H1 (cell line): ENCODE data around the gene GFM1. TPM values are rescaled to one million over a fixed set of nuclear protein-coding genes. Genes with fewer than 3 reads are reported as not detected.
A peak's percentile ranks its signal among the peaks of the same experiment; 100 is the strongest.

Experiments
- CTCF ChIA-PET: fragments of 300-600 bp; sonication (Branson Sonifier 250); formaldehyde crosslinking; loops from one replicate; lab custom pipeline; 2021; ENCODE audit not compliant: partially characterized antibody; lab: Charles Lee
- POLR2A ChIA-PET: fragments of 300-600 bp; sonication (Branson Sonifier 250); formaldehyde crosslinking; loops from one replicate; lab custom pipeline; 2021; ENCODE audit warnings: inconsistent platforms; ENCODE audit not compliant: partially characterized antibody; lab: Charles Lee
- DNase-seq, 2 experiments: peaks; one replicate each; pipeline versions ENCODE4 v3.0.0 to v3.0.0-alpha.2; 2010 to 2022; ENCODE audit warnings: low spot score in 2 of 2, low read depth in 1 of 2, mixed read lengths in 1 of 2
- FAIRE-seq: peaks from 2 replicates; lab custom pipeline; 2011; peaks lifted over from hg19 to GRCh38; lab: Jason Lieb, UNC
- H2AFZ ChIP-seq: 2 replicates; pipeline ENCODE4 v1.8.1; 2012; ENCODE audit warnings: low read length, inconsistent platforms
- H2AK5ac ChIP-seq: 2 replicates; pipeline ENCODE4 v1.6.1; 2013; ENCODE audit warnings: low read depth, low read length
- H2BK120ac ChIP-seq: replicated peaks from 2 replicates; pipeline ENCODE3; 2013; ENCODE audit warnings: low read depth, low read length, inconsistent platforms
- H2BK12ac ChIP-seq: 2 replicates; pipeline ENCODE4 v1.6.1; 2013; ENCODE audit warnings: low read depth, low read length
- H2BK15ac ChIP-seq: 2 replicates; pipeline ENCODE4 v1.6.1; 2013; ENCODE audit warnings: low read length
- H2BK20ac ChIP-seq: 2 replicates; pipeline ENCODE4 v1.6.1; 2013; ENCODE audit warnings: low read length
- H2BK5ac ChIP-seq: 2 replicates; pipeline ENCODE4 v1.6.1; 2013; ENCODE audit warnings: low read depth, low read length
- H3K14ac ChIP-seq: 2 replicates; pipeline ENCODE4 v1.6.1; 2013; ENCODE audit warnings: inconsistent platforms; ENCODE audit not compliant: insufficient read length
- H3K18ac ChIP-seq: 2 replicates; pipeline ENCODE4 v1.6.1; 2013; ENCODE audit warnings: low read length; ENCODE audit errors: extremely low read depth
- H3K23ac ChIP-seq: 2 replicates; pipeline ENCODE4 v1.6.1; 2013; ENCODE audit warnings: inconsistent platforms; ENCODE audit not compliant: insufficient read length
- H3K23me2 ChIP-seq: 2 replicates; pipeline ENCODE4 v1.6.1; 2013; ENCODE audit warnings: low read depth, low read length
- H3K27ac ChIP-seq: 2 replicates; pipeline ENCODE4 v1.6.1; 2011; ENCODE audit warnings: low read depth, low read length, inconsistent platforms
- H3K27me3 ChIP-seq, 4 experiments: replicated peaks in 1 of 4; 1 replicate in 1 of 4; 2 replicates in 3 of 4; pipeline versions ENCODE4 v1.6.1 to v1.8.1; 2011 to 2013; ENCODE audit warnings: low read length in 3 of 4, mild to moderate bottlenecking in 3 of 4, inconsistent platforms in 2 of 4, mixed read lengths in 2 of 4, moderate library complexity in 1 of 4; ENCODE audit not compliant: control insufficient read depth in 3 of 4, insufficient read depth in 3 of 4; ENCODE audit errors: extremely low read depth in 1 of 4
- H3K36me3 ChIP-seq, 4 experiments: 2 replicates each; pipeline versions ENCODE4 v1.6.1 to v1.8.1; 2011 to 2013; ENCODE audit warnings: mild to moderate bottlenecking in 4 of 4, low read length in 3 of 4, moderate library complexity in 2 of 4, control low read depth in 1 of 4, inconsistent platforms in 1 of 4; ENCODE audit not compliant: insufficient read depth in 4 of 4, control insufficient read depth in 2 of 4
- H3K4ac ChIP-seq: replicated peaks from 2 replicates; pipeline ENCODE3; 2013; ENCODE audit warnings: low read length, low read depth, mixed read lengths, inconsistent platforms; ENCODE audit not compliant: insufficient read length
- H3K4me1 ChIP-seq, 4 experiments: replicated peaks in 1 of 4; 1 replicate in 1 of 4; 2 replicates in 3 of 4; pipeline versions ENCODE4 v1.6.1 to v1.8.1; 2011 to 2013; ENCODE audit warnings: low read length in 3 of 4, inconsistent platforms in 2 of 4, mixed read lengths in 1 of 4; ENCODE audit not compliant: insufficient read depth in 4 of 4, control insufficient read depth in 3 of 4
- H3K4me2 ChIP-seq, 2 experiments: 2 replicates each; pipeline versions ENCODE4 v1.6.1 to v1.8.1; 2011 to 2013; ENCODE audit warnings: low read depth in 2 of 2, low read length in 2 of 2, control low read depth in 1 of 2, inconsistent platforms in 1 of 2, mild to moderate bottlenecking in 1 of 2; ENCODE audit not compliant: insufficient read depth in 1 of 2
- H3K4me3 ChIP-seq, 4 experiments: fragments of 200-600, 300-600 bp in 1 of 4; sonication (generic), shearing (Covaris generic), sonication (Bioruptor Twin) in 1 of 4; 2 replicates each; pipeline versions ENCODE4 v1.5.1 to v1.8.1; 2011 to 2016; ENCODE audit warnings: low read length in 4 of 4, low read depth in 3 of 4, control low read depth in 2 of 4, inconsistent platforms in 2 of 4, mild to moderate bottlenecking in 2 of 4, mixed read lengths in 1 of 4, moderate library complexity in 1 of 4; ENCODE audit not compliant: insufficient read depth in 2 of 4; ENCODE audit errors: extremely low read depth in 1 of 4
- H3K56ac ChIP-seq: replicated peaks from 2 replicates; pipeline ENCODE3; 2013; ENCODE audit warnings: low read depth, mild to moderate bottlenecking, mixed read lengths, low read length, inconsistent platforms; ENCODE audit not compliant: insufficient read length
- H3K79me1 ChIP-seq: 2 replicates; pipeline ENCODE4 v1.6.1; 2013; ENCODE audit warnings: low read depth, low read length, control low read depth
- H3K79me2 ChIP-seq, 2 experiments: 2 replicates each; pipeline versions ENCODE4 v1.6.1 to v1.8.1; 2012 to 2013; ENCODE audit warnings: low read length in 2 of 2, mild to moderate bottlenecking in 2 of 2, inconsistent platforms in 1 of 2; ENCODE audit not compliant: insufficient read depth in 2 of 2, control insufficient read depth in 1 of 2
- H3K9ac ChIP-seq, 4 experiments: replicated peaks in 1 of 4; 1 replicate in 1 of 4; 2 replicates in 3 of 4; pipeline versions ENCODE4 v1.6.1 to v1.8.1; 2011 to 2013; ENCODE audit warnings: low read depth in 3 of 4, low read length in 3 of 4, control low read depth in 2 of 4, mild to moderate bottlenecking in 2 of 4, moderate library complexity in 2 of 4, inconsistent platforms in 1 of 4; ENCODE audit errors: extremely low read depth in 1 of 4
- H3K9me3 ChIP-seq, 2 experiments: 2 replicates each; pipeline versions ENCODE4 v1.6.1 to v1.8.1; 2012 to 2013; ENCODE audit warnings: mild to moderate bottlenecking in 2 of 2, moderate library complexity in 2 of 2, control low read depth in 1 of 2, inconsistent platforms in 1 of 2, low read depth in 1 of 2, low read length in 1 of 2, mixed read lengths in 1 of 2; ENCODE audit not compliant: insufficient read depth in 2 of 2
- H4K20me1 ChIP-seq, 2 experiments: replicated peaks in 1 of 2; 2 replicates each; pipeline versions ENCODE3 to v1.8.1; 2011 to 2013; ENCODE audit warnings: inconsistent platforms in 2 of 2, low read length in 2 of 2, mild to moderate bottlenecking in 1 of 2; ENCODE audit not compliant: insufficient read depth in 2 of 2, control insufficient read depth in 1 of 2
- H4K5ac ChIP-seq: 2 replicates; pipeline ENCODE4 v1.6.1; 2013; ENCODE audit warnings: low read length, low read depth, mixed read lengths, inconsistent platforms; ENCODE audit not compliant: insufficient read length
- H4K8ac ChIP-seq: 2 replicates; pipeline ENCODE4 v1.8.0; 2013; ENCODE audit warnings: mild to moderate bottlenecking, moderate library complexity, low read length, inconsistent platforms; ENCODE audit not compliant: insufficient read depth; ENCODE audit errors: extremely low read depth
- H4K91ac ChIP-seq: replicated peaks from 2 replicates; pipeline ENCODE3; 2013; ENCODE audit warnings: low read length, mixed read lengths, inconsistent platforms; ENCODE audit not compliant: insufficient read length
- EP300 ChIP-seq, 2 experiments: IDR thresholded peaks; 1 replicate in 1 of 2; 2 replicates in 1 of 2; pipeline ENCODE4 v1.6.1; 2011 to 2012; ENCODE audit warnings: low read depth in 2 of 2, low read length in 2 of 2, mild to moderate bottlenecking in 2 of 2, borderline replicate concordance in 1 of 2, inconsistent platforms in 1 of 2, moderate library complexity in 1 of 2
- PHF8 ChIP-seq: fragments of 200-600 bp; sonication (generic); conservative IDR thresholded peaks from 2 replicates; pipeline ENCODE4 v1.7.1; 2012; ENCODE audit warnings: low read depth, mild to moderate bottlenecking, inconsistent platforms, low read length, moderate library complexity
- TBP ChIP-seq: IDR thresholded peaks from 2 replicates; pipeline ENCODE4 v1.6.1; 2011; ENCODE audit warnings: low read depth, low read length, improper control_type of control experiment
- WGBS, 2 experiments: shearing (Covaris generic) in 1 of 2; methylation state at CpG; one replicate each; pipeline versions ENCODE4 v1.1.6 to v1.1.7; 2013 to 2015; ENCODE audit warnings: low lambda C conversion rate in 2 of 2, mixed read lengths in 2 of 2, inconsistent platforms in 1 of 2, low coverage in 1 of 2, missing lambda C conversion rate in 1 of 2; ENCODE audit not compliant: insufficient replicate concordance in 2 of 2, insufficient coverage in 1 of 2, insufficient read length in 1 of 2; ENCODE audit errors: extremely low coverage in 1 of 2, missing lambda C conversion rate in 1 of 2; 5-methylcytosine and 5-hydroxymethylcytosine counted together
- polyA plus RNA-seq, 7 experiments: library from polyadenylated mRNA; depleted of rRNA in 3 of 7; stranded (reverse) in 5 of 7; unstranded in 2 of 7; fragments of >200 nt in 5 of 7; fragments of 200-250 nt in 2 of 7; gene quantifications; 1 replicate in 5 of 7; 2 replicates in 1 of 7; 4 replicates in 1 of 7; pipeline versions ENCODE4 v1.2.1 to v1.2.3, GENCODE V29; 2011 to 2013; ENCODE audit warnings: missing spikeins in 2 of 7, mixed read lengths in 2 of 7
- total RNA-seq: library from RNA; stranded (reverse); fragmentation: NEBNext Ultra II Directional; extraction: Animal tissue kit (Norgen Biotek cat#: 25700); gene quantifications from 2 replicates; pipeline ENCODE4 v1.2.1, GENCODE V29; 2021
- TF ChIP-seq, protein P1 (sequence below), 3 experiments: IDR thresholded peaks; 1 replicate in 2 of 3; 2 replicates in 1 of 3; pipeline versions ENCODE4 v1.5.1 to v1.6.1; 2011; ENCODE audit warnings: low read length in 3 of 3, mild to moderate bottlenecking in 3 of 3, inconsistent platforms in 2 of 3, low read depth in 1 of 3, moderate library complexity in 1 of 3; ENCODE audit not compliant: insufficient read depth in 1 of 3; ENCODE audit errors: control extremely low read depth in 1 of 3
- TF ChIP-seq, protein P2 (sequence below): IDR thresholded peaks from 2 replicates; pipeline ENCODE4 v1.6.1; 2012; ENCODE audit warnings: inconsistent platforms

The GFM1 gene
- total and polyA plus RNA-seq, 2 of the 8 experiments (the other 6 are each of a cell fraction or from before 2014, with no cell fraction given) = 10.9 to 45.3 TPM

DNA sequence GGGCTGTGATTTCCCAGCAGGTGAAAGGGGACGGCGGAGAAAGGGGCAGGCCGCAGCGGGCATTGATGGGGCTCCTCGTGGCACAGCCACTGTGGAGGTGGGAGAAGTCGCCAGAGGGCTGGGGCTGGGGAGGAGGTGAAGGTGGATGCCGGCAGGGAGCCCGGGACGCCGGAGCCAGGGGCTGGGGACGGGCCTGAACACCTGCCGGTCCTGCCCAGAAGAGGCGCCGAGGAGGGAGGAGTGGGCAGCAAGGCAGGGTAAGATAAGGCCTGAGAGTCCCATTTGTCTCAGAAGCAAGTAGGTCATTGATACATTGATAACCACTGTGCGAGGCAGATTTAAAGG is 88.5 kb downstream of the GFM1 start:
- peaks cover 0 to 7% (median 5%) of the 10 kb centered on the region in 4 experiments; a peak in 5 of 7 replicates for H3K4me1 ChIP-seq
- H3K9ac ChIP-seq = peak overlapping the region in 2 of 4 experiments; percentile 41 to 56; a peak in 3 of 7 replicates
- H2BK5ac ChIP-seq = no peak overlapping the region
- H4K20me1 ChIP-seq = peaks cover 0 to 1% of the 10 kb centered on the region in 2 experiments
- H3K14ac ChIP-seq = no peak overlapping the region
- peak overlapping the region; percentile 35; the same call in 1 of the 2 replicates for H4K8ac ChIP-seq
- no peak overlapping the region for H2BK12ac ChIP-seq
- TF ChIP-seq EP300 (IDR thresholded peaks at IDR 0.05; ENCODE audit: borderline replicate concordance in 1 of 2, low read depth in 2 of 2, low read length in 2 of 2) = no peak
- TF ChIP-seq, protein P1, sequence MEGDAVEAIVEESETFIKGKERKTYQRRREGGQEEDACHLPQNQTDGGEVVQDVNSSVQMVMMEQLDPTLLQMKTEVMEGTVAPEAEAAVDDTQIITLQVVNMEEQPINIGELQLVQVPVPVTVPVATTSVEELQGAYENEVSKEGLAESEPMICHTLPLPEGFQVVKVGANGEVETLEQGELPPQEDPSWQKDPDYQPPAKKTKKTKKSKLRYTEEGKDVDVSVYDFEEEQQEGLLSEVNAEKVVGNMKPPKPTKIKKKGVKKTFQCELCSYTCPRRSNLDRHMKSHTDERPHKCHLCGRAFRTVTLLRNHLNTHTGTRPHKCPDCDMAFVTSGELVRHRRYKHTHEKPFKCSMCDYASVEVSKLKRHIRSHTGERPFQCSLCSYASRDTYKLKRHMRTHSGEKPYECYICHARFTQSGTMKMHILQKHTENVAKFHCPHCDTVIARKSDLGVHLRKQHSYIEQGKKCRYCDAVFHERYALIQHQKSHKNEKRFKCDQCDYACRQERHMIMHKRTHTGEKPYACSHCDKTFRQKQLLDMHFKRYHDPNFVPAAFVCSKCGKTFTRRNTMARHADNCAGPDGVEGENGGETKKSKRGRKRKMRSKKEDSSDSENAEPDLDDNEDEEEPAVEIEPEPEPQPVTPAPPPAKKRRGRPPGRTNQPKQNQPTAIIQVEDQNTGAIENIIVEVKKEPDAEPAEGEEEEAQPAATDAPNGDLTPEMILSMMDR (IDR thresholded peaks at IDR 0.05; ENCODE audit: control extremely low read depth in 1 of 3, insufficient read depth in 1 of 3, low read depth in 1 of 3, low read length in 3 of 3) = peak in 2 of 3 experiments; percentile 8 to 21; a peak in 2 of 4 replicates
- TF ChIP-seq TBP = peak; percentile 27; the same call in 1 of the 2 replicates
- TF ChIP-seq, protein P2, sequence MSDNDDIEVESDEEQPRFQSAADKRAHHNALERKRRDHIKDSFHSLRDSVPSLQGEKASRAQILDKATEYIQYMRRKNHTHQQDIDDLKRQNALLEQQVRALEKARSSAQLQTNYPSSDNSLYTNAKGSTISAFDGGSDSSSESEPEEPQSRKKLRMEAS = peak; percentile 25; the same call in 1 of the 2 replicates
- TF ChIP-seq PHF8 = no peak; the same call in 1 of the 2 replicates
- no peaks in the 10 kb centered on the region for H3K79me2 ChIP-seq
- H3K79me1 ChIP-seq = no peaks in the 10 kb centered on the region
- peaks cover 13% of the 10 kb centered on the region; the same call in 1 of the 2 replicates for H3K23me2 ChIP-seq
- ChIA-PET POLR2A (interaction anchor here (1.4 kb wide), 1 partner anchor 10 kb away, joined by 4 read pairs; no protein-coding TSS in a partner anchor), CTCF (interaction anchor here (0.6 to 1.6 kb wide), 2 partner anchors 9 to 17 kb away, joined by 3 read pairs; no protein-coding TSS in a partner anchor)
- H3K27me3 ChIP-seq = peaks cover 0 to 18% (median 8%) of the 10 kb centered on the region in 4 experiments; a peak in 6 of 7 replicates
- H3K56ac ChIP-seq = no peak overlapping the region
- H4K91ac ChIP-seq = no peak overlapping the region
- H3K9me3 ChIP-seq = peaks cover 4 to 5% of the 10 kb centered on the region in 2 experiments; a peak in 1 of 4 replicates
- peak overlapping the region; percentile 74 to 86 for H3K4me2 ChIP-seq
- no peak overlapping the region for H2BK120ac ChIP-seq
- peak overlapping the region; percentile 57; the same call in 1 of the 2 replicates for H2AFZ ChIP-seq
- no peak for DNase-seq
- no peak for FAIRE-seq
- WGBS, 2 experiments = 22% methylated on average over 13 of the region's 15 CpGs; no CpG with 5 or more reads in 1 of the 2 experiments
- H3K4ac ChIP-seq = no peak overlapping the region
- H2BK15ac ChIP-seq = no peak overlapping the region
- H3K36me3 ChIP-seq = no peaks in the 10 kb centered on the region
- H2AK5ac ChIP-seq = no peak overlapping the region
- no peak overlapping the region for H3K27ac ChIP-seq
- no peak overlapping the region for H3K23ac ChIP-seq
- peak overlapping the region; percentile 54 to 84 (median 60) for H3K4me3 ChIP-seq
- no peak overlapping the region for H4K5ac ChIP-seq
- H3K18ac ChIP-seq = peak overlapping the region; percentile 19; the same call in 1 of the 2 replicates
- H2BK20ac ChIP-seq = no peak overlapping the region
